Ecto neural progenitor cell (in vitro differentiated cells): Measurements from ENCODE around the gene UBAP1.
A peak's percentile ranks its signal among the peaks of the same experiment; 100 is the strongest.
"Not testable (repeated sequence)": the region's sequence is repeated elsewhere in the genome, so short reads cannot be mapped to it uniquely, and the experiment has no call there.

Experiments
- DNase-seq: peaks from one replicate; pipeline ENCODE4 v3.0.0-alpha.2; 2018; ENCODE audit warnings: low spot score

UBAP1 gene

GRCh38 chr9:34178436-34179212 is at the start of gene UBAP1:
UBAP1 (plus strand) TSS chr9:34179043; CDS start chr9:34220915, 41,872 bp downstream.
- peak; percentile 98 for DNase-seq

GRCh38 chr9:34131571-34131970 is 47.3 kb upstream of the UBAP1 start:
- DNase-seq, result no peak

- DNase-seq, result no peak
Observed at GRCh38 chr9:34133436-34133949, 45.4 kb upstream of the UBAP1 start.

- no peak for DNase-seq
Observed at GRCh38 chr9:34134521-34134920, 44.3 kb upstream of the UBAP1 start.

GRCh38 chr9:34138644-34139043 is 40.2 kb upstream of the UBAP1 start:
- DNase-seq, result not testable (repeated sequence)

- DNase-seq, result no peak
Observed at GRCh38 chr9:34139477-34140146, 39.2 kb upstream of the UBAP1 start.

DNA sequence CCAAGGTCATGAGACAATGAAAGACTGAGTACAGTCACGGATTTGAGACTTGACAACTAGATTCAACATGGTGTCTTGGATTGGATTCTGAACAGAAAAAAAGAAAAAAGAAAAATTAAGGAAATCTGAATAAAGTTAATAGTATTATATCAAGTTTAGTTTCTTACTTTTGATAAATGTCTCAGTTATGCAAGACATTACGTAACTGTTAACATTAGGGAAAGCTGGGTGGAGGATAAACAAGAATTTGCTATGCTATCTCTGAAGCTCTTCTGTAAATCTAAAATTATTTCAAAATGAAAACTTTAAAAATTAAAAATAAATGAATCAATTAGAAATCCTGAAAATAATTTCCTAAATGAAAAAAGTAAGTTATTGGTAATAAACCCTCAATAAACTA is 38.0 kb upstream of the UBAP1 start:
- no peak for DNase-seq

- no peak for DNase-seq
Observed at GRCh38 chr9:34143116-34143515, 35.7 kb upstream of the UBAP1 start.

- DNase-seq, result no peak
Observed at GRCh38 chr9:34145165-34145564, 33.7 kb upstream of the UBAP1 start.

GRCh38 chr9:34151398-34151797 is 27.4 kb upstream of the UBAP1 start:
- no peak for DNase-seq

DNA sequence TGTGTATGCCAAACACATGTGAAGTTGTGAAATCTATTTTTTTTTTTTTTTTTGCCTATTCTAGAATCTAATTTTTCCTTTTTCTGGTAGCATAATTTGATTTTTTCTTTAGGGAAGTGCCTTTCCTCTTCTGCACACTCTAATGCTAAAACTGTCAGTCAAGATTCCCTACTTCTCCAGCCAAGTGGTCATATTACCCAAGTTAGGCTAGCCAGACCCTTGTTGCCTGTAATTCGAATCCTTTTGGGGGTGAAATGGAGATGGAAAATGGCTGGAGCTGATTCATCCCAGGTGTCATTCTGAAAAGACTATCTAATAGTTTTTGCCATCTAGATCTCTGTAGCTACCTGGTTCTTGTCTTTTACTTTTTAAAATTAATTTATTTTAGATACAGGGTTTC is 24.8 kb upstream of the UBAP1 start:
- DNase-seq, result no peak

DNA sequence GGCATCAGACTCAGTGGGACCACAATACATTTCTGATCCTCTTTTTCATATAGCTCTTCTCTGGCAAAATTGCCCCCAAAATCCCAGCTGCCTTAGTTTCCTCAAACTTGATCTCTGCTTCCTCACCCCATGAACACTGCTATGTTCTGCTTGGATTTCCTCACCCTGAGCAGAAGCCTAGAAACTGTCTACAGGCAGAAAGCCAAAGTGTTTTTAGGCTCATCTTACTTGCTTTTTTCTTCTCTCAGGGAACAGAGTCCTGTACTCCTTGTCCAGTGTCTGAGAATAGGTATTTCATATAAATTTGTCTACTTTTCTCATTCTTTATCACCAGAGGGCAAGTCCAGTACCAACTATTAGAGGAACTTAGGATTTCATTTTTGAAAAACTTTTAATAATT is 21.5 kb upstream of the UBAP1 start:
- no peak for DNase-seq

DNA sequence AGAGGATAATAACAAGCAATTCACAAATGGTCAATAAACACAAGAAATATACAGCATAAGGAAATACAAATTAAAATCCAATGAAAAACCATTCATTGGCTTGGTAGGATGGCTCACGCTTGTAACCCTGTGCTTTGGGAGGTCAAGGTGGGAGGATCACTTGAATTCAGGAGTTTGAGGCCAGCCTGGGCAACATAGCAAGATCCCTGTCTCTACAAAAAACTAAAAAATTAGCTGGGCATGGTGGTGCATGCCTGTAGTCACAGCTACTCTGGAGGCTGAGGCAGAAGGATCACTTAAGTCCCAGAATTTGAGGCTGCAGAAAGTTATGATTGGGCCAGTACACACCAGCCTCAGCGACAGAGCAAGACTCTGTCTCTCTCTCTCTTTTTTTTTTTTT is 20.9 kb upstream of the UBAP1 start:
- DNase-seq, result no peak

GRCh38 chr9:34158362-34158869 is 20.4 kb upstream of the UBAP1 start:
- DNase-seq, result no peak

DNA sequence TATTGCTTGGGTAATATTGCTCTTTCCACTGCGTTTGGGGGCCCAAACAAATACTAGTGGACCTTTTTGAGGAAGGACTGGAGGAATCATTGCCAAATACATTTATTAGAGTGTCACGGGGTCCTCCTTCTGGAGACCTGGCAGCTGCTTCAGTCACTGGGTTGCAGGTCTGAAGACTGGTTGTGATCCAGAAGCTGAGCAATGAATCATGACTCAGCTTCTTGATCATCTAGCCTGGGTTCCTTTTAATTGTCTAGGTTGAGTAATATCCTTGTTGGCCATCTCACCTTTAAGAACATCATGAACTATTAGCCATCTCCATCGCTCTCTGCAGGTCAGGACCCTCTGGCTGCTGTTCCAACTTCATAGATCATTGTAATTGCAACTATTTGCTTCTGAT is 15.4 kb upstream of the UBAP1 start:
- no peak for DNase-seq

GRCh38 chr9:34169125-34169524 is 9.7 kb upstream of the UBAP1 start:
- no peak for DNase-seq

DNA sequence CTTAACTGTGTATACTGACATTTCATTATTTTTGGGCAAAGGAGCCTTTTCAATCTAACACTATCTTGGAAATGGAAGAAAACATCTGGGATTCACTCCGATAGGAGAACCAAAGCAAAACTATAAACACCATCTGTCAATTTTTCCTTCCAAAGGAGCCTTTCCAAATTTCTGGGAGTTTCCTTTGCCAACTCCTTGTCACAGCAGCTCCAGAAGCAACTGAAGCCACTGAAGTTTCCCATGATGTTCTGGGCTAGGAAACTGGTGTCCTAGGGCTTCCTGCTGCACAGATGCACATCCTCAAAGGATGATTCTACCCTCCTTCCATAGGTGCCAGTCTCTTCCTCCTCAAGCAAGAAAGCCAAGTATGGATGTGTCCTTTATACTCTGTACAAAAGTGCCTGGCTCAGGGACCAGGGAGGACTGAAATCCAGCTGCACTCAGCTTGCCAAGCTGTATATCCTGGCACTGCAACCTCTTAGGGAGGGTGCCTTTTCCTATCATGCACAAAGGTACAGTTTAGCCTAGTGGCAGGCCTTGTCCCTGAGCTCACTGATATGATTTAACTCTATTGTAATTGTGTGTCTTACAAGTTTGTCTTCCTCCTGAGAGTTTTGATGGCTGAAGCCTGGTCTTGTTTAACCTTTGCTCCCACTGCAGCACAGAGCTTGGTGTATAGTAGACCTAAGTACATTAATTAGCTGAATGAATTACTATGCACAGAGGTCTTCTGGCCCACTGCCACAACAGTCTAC is 8.4 kb upstream of the UBAP1 start:
- DNase-seq, result no peak

DNA sequence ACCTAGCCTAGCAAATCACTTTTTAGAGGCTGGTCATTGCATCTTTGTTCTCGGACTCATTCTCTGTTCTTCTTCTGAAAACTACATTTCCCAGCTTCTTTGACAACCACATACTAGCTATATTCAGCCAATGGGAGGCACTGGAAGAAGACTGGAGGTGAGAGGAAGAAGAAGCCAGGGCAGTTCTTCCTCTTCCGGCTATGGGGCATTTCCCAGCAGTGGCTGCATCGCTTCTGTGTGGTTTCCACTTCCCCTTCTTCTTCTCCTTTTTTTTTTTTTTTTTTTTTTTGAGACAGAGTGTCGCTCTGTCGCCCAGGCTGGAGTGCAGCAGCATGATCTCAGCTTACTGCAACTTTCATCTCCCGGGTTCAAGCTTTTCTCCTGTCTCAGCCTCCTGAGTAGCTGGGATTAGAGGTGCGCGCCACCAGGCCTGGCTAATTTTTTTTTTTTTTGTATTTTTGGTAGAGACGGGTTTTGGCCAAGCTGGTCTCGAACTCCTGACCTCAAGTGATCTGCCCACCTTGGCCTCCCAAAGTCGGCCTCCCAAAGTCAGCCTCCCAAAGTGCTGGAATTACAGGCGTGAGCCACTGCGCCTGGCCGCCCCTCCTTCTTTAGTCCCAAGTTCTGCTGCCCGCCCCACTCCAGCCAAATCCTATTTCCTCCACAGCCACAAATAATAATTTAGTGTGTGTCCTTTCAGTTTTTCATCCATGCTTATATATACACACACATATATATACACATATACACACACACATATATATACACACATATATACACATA is 6.9 kb upstream of the UBAP1 start:
- DNase-seq, result no peak

DNA sequence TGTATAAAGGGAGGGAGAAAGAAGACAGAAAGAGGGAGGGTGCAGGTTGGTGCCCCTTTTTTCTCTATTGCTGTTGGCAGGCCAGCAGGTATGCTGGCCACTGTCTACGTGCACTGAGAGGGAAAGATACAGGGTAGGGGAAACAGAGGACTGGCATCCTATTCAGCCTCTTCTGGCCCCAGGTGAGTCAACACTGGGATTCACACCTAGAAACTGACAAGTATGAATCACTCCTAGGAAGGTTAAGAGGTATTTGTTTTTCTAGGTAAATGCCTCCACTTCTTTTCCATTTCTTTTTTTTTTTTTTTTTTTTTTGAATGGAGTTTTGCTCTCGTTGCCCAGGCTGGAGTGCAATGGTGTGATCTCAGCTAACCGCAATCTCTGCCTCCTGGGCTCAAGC is 2.8 kb upstream of the UBAP1 start:
- no peak for DNase-seq

DNA sequence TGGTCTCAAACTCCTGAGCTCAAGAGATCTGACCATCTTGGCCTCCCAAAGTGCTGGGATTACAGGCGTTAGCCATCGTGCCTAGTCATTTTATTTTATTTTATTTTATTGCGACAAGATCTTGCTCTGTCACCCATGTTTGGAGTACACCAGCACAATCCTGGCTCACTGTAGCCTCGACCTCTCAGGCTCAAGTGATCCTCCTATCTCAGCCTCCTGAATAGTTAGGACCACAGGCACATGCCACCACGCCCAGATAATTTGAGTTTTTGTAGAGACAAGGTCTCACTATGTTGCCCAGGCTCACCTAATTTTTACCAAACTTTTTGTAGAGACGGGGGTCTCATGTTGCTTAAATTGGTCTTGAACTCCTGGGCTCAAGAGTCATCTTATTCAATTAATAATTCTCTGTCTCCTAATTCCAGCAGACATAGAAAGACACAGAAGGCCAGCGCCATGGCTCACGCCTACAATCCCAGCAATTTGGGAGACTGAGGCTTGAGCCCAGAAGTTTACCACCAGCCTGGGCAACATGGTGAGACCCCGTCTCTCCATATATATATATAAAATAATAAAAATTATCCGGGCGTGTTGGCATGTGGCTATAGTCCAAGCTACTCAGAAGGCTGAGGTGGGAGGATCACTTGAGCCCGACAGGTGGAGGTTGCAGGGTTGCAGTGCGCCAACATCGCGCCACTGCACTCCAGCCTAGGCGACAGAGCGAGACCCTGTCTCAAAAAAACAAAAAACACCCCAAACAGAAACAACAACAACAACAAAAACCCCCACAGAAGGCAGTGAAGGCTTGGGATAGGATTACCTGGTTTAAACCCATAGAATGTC is 1.0 kb upstream of the UBAP1 start:
- no peak for DNase-seq
